WERI-Rb-1 (cell line): ENCODE results near the gene DNAJC3.
A peak's percentile ranks its signal among the peaks of the same experiment; 100 is the strongest.

Source experiments
- DNase-seq: peaks from one replicate; pipeline ENCODE4 v3.0.0-alpha.2; 2020
- H3K27ac ChIP-seq: fragments of 250-450 bp; sonication (Bioruptor Pico); 2 replicates; pipeline ENCODE4 v1.5.1; 2020; ENCODE audit warnings: mild to moderate bottlenecking, moderate library complexity
- H3K27me3 ChIP-seq: fragments of 250-450 bp; sonication (Bioruptor Pico); 2 replicates; pipeline ENCODE4 v1.5.1; 2021; ENCODE audit warnings: mild to moderate bottlenecking, low read depth, moderate library complexity; ENCODE audit not compliant: insufficient read depth, severe bottlenecking
- H3K36me3 ChIP-seq: fragments of 250-450 bp; sonication (Bioruptor Pico); 2 replicates; pipeline ENCODE4 v1.5.1; 2020; ENCODE audit warnings: mild to moderate bottlenecking, moderate library complexity
- H3K4me3 ChIP-seq: 2 replicates; pipeline ENCODE4 v1.5.1; 2011; ENCODE audit warnings: low read depth, mild to moderate bottlenecking, control low read depth, low read length
- H3K9me3 ChIP-seq: fragments of 250-450 bp; sonication (Bioruptor Pico); 2 replicates; pipeline ENCODE4 v1.5.1; 2021; ENCODE audit warnings: mild to moderate bottlenecking, moderate library complexity; ENCODE audit not compliant: severe bottlenecking
- TF ChIP-seq, protein P1 (sequence below): IDR thresholded peaks from 2 replicates; pipeline ENCODE4 v1.5.1; 2011; ENCODE audit warnings: low read depth, mild to moderate bottlenecking, control low read depth, inconsistent platforms, low read length

DNAJC3 gene

DNA sequence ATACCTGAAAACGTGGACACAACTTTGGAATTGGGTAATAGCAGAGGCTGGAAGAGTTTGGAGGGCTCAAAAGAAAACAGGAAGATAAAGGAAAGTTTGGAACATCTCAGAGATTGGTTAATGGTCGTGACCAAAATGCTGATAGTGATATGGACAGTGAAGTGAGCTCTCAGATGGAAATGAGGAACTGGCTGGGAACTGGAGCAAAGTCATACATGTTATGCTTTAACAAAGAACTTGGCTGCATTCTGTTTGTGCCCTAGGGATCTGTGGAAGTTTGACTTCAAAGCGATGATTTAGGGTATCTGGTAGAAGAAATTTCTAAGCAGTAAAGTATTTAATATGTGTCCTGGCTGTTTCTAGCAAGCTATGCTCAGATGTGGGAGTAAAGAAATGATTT, 136.2 kb downstream of the DNAJC3 start:
- TF ChIP-seq, protein P1, sequence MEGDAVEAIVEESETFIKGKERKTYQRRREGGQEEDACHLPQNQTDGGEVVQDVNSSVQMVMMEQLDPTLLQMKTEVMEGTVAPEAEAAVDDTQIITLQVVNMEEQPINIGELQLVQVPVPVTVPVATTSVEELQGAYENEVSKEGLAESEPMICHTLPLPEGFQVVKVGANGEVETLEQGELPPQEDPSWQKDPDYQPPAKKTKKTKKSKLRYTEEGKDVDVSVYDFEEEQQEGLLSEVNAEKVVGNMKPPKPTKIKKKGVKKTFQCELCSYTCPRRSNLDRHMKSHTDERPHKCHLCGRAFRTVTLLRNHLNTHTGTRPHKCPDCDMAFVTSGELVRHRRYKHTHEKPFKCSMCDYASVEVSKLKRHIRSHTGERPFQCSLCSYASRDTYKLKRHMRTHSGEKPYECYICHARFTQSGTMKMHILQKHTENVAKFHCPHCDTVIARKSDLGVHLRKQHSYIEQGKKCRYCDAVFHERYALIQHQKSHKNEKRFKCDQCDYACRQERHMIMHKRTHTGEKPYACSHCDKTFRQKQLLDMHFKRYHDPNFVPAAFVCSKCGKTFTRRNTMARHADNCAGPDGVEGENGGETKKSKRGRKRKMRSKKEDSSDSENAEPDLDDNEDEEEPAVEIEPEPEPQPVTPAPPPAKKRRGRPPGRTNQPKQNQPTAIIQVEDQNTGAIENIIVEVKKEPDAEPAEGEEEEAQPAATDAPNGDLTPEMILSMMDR: no peak
- Histone ChIP-seq H3K27me3 (no peaks in the 10 kb centered on the region), H3K27ac (no peak overlapping the region), H3K36me3 (no peaks in the 10 kb centered on the region; the same call in 1 of the 2 replicates), H3K9me3 (peaks cover 7% of the 10 kb centered on the region), H3K4me3 (no peak overlapping the region)
- DNase-seq: no peak

GRCh38 chr13:95814495-95814894, 137.6 kb downstream of the DNAJC3 start:
- peaks cover 6% of the 10 kb centered on the region for H3K9me3 ChIP-seq
- H3K27me3 ChIP-seq: no peaks in the 10 kb centered on the region
- H3K36me3 ChIP-seq: no peaks in the 10 kb centered on the region; the same call in 1 of the 2 replicates
- DNase-seq: no peak
- H3K4me3 ChIP-seq: no peak overlapping the region
- H3K27ac ChIP-seq: no peak overlapping the region
- TF ChIP-seq, protein P1: no peak

- Histone ChIP-seq H3K27me3 (no peaks in the 10 kb centered on the region), H3K9me3 (no peaks in the 10 kb centered on the region), H3K4me3 (no peak overlapping the region), H3K27ac (no peak overlapping the region), H3K36me3 (peaks cover 14% of the 10 kb centered on the region)
- DNase-seq: no peak
- TF ChIP-seq, protein P1: no peak
These were observed 145.4 kb downstream of the DNAJC3 start for GRCh38 chr13:95822303-95822702.

- TF ChIP-seq, protein P1: no peak
- Histone ChIP-seq H3K9me3 (peaks cover 11% of the 10 kb centered on the region), H3K36me3 (no peaks in the 10 kb centered on the region), H3K4me3 (no peak overlapping the region), H3K27ac (no peak overlapping the region), H3K27me3 (no peaks in the 10 kb centered on the region)
- no peak for DNase-seq
These were observed 156.2 kb downstream of the DNAJC3 start for GRCh38 chr13:95833126-95833525.

DNA sequence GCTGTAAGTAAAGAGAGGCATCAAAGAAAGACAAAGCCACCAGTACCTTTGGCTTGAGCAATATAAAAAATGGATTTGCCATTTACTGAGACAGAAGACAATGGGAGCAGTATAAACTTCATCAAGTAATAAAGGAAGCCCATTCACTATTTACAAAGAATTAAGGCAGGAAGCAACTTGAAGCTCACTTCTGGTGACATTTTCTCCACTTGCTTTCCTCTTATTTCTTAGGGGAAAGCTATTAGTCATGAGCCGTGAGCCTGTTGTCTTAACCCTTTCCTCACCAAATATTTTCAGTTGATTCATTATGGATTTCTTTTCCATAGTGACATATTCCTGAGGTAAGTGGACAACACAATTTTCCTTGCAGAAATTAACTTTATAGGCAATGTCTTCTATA, 156.8 kb downstream of the DNAJC3 start:
- Histone ChIP-seq H3K27me3 (no peaks in the 10 kb centered on the region), H3K9me3 (peaks cover 11% of the 10 kb centered on the region), H3K4me3 (no peak overlapping the region), H3K27ac (no peak overlapping the region), H3K36me3 (no peaks in the 10 kb centered on the region)
- TF ChIP-seq, protein P1: no peak
- DNase-seq: no peak

- peaks cover 9% of the 10 kb centered on the region for H3K9me3 ChIP-seq
These were observed 157.3 kb downstream of the DNAJC3 start for GRCh38 chr13:95834134-95834765.

More at GRCh38 chr13:95834134-95834765, 157.3 kb downstream of the DNAJC3 start:
- Histone ChIP-seq H3K27ac (no peak overlapping the region), H3K36me3 (no peaks in the 10 kb centered on the region), H3K27me3 (no peaks in the 10 kb centered on the region), H3K4me3 (no peak overlapping the region)
- TF ChIP-seq, protein P1: peak; percentile 93
- peak; percentile 77 for DNase-seq
